ENCODE data around the gene RDH13.

Gene RDH13

GRCh38 chr19:55046975-55047622, 15.8 kb downstream of the RDH13 start:
- TF ChIP-seq CTCF (IDR thresholded peaks at IDR 0.05; ENCODE audit: low read depth, low read length, missing control alignments), result no peak
- no peak for DNase-seq (ENCODE audit: low read depth)
- no peak overlapping the region for H3K4me3 ChIP-seq (ENCODE audit: low read depth, low read length)

GRCh38 chr19:55044771-55045716, 17.9 kb downstream of the RDH13 start:
- DNase-seq (ENCODE audit: low read depth), result no peak
- TF ChIP-seq CTCF (IDR thresholded peaks at IDR 0.05; ENCODE audit: low read depth, low read length, missing control alignments), result no peak
- no peak overlapping the region for H3K4me3 ChIP-seq (ENCODE audit: low read depth, low read length)

GRCh38 chr19:55044286-55044685, 18.7 kb downstream of the RDH13 start:
- DNase-seq (ENCODE audit: low read depth), result no peak
- no peak overlapping the region for H3K4me3 ChIP-seq (ENCODE audit: low read depth, low read length)
- TF ChIP-seq CTCF (IDR thresholded peaks at IDR 0.05; ENCODE audit: low read depth, low read length, missing control alignments), result no peak

DNA sequence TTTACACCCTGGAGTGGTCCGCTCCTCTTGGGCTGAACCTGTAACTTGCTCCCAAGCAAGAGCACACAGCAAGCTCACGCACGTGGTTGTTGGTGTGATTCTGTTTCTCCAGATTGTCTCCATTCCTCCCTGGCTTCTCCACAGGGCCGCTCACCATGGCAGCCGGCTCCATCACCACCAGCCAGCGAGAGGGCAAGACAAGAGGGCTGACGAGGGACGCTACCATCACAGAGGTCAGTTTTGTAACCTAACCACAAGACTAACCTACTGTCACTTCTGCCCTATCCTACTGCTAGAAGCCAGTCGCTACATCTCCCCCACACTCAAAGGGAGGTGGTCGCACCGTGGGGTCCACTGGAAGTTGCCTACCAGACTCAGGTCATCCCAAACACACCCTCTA, 20.3 kb downstream of the RDH13 start:
- DNase-seq (ENCODE audit: low read depth), result no peak
- no peak for TF ChIP-seq CTCF (IDR thresholded peaks at IDR 0.05; ENCODE audit: low read depth, low read length, missing control alignments)
- no peak overlapping the region for H3K4me3 ChIP-seq (ENCODE audit: low read depth, low read length)

GRCh38 chr19:55042344-55042678, 20.6 kb downstream of the RDH13 start:
- no peak for TF ChIP-seq CTCF (IDR thresholded peaks at IDR 0.05; ENCODE audit: low read depth, low read length, missing control alignments)
- no peak for DNase-seq (ENCODE audit: low read depth)
- H3K4me3 ChIP-seq (ENCODE audit: low read depth, low read length), result no peak overlapping the region

GRCh38 chr19:55041627-55042343, 21.2 kb downstream of the RDH13 start:
- H3K4me3 ChIP-seq (ENCODE audit: low read depth, low read length), result no peak overlapping the region
- no peak for DNase-seq (ENCODE audit: low read depth)
- no peak for TF ChIP-seq CTCF (IDR thresholded peaks at IDR 0.05; ENCODE audit: low read depth, low read length, missing control alignments)

All from GM12864 (cell line).